Measurements from ENCODE around the gene CGB2. TPM values are rescaled to one million over a fixed set of nuclear protein-coding genes. Genes with fewer than 3 reads are reported as not detected.

The CGB2 gene
- total RNA-seq, 1 experiment from 2014 or later: 0.77 TPM

DNA sequence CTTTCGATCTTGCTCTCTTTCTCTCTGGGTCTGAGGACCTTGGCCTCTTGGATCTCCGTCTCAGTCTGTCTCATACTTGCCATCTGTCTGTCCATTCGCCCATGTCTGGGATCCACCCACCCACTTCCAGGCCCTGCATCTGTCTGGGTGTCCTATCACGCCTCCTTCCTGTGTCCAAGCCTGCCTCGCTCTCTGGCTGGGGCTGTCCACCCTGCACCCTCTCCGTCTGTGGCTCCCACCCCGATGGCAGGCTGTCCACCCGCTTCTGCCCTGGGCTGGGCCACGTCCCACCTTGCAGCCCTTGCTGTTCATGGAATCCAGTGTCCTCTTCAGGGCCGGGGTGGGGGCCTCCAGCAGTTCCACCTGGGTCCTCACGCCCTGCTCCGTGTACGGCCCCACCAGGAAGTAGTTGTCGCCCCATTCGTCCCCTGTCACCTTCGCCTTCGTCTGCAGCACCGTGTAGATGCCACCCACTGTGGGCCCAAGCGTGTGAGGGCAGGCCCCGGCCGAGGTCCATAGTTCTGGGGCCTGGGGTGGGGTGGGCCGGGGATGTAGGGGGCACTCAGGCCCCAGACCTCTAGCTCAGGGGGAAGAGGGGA is 40.6 kb upstream of the CGB2 start:
- Mint-ChIP-seq H3K36me3 (ENCODE audit: insufficient read depth in 1 of 3, low read depth in 3 of 3) (peaks cover 17 to 42% (median 41%) of the 10 kb centered on the region in 3 experiments), H3K27ac (no peak overlapping the region; a peak in 1 of 7 replicates), H3K9me3 (no peaks in the 10 kb centered on the region), H3K4me3 (peak overlapping the region; percentile 30 to 68), H3K27me3 (ENCODE audit: low read depth) (no peaks in the 10 kb centered on the region), H3K4me1 (peaks cover 30 to 35% of the 10 kb centered on the region in 2 experiments)
- Histone ChIP-seq H3K27ac (ENCODE audit: insufficient read length, low read depth, low read length) (no peak overlapping the region), H2BK5ac (ENCODE audit: insufficient read length, low read length) (no peak overlapping the region), H3K23ac (ENCODE audit: insufficient read length, low read depth, low read length) (no peak overlapping the region), H4K20me1 (ENCODE audit: control insufficient read depth, insufficient read depth, insufficient read length) (no peaks in the 10 kb centered on the region), H3K23me2 (ENCODE audit: insufficient read length, low read depth, low read length, poor library complexity, severe bottlenecking) (peaks cover 8% of the 10 kb centered on the region), H3K27me3 (ENCODE audit: insufficient read depth, low read length) (no peaks in the 10 kb centered on the region), H3K4me1 (ENCODE audit: insufficient read depth, low read length) (no peaks in the 10 kb centered on the region; the same call in 1 of the 2 replicates), H3K79me2 (ENCODE audit: insufficient read depth, low read length) (peaks cover 9% of the 10 kb centered on the region; the same call in 1 of the 2 replicates), H3K9me3 (ENCODE audit: control insufficient read depth, low read depth, low read length) (no peaks in the 10 kb centered on the region), H3T11ph (ENCODE audit: low read length) (no peak overlapping the region), H3K79me1 (ENCODE audit: insufficient read depth, low read depth, low read length, poor library complexity, severe bottlenecking) (no peaks in the 10 kb centered on the region), H4K8ac (replicated peaks; ENCODE audit: insufficient read length, low read depth, low read length) (no peak overlapping the region), H2BK120ac (ENCODE audit: low read depth, low read length, poor library complexity, severe bottlenecking) (no peak overlapping the region), H3K18ac (ENCODE audit: insufficient read length, low read depth, low read length) (no peak overlapping the region), H2BK15ac (ENCODE audit: low read depth, low read length) (no peak overlapping the region), H2AFZ (ENCODE audit: low read length) (no peak overlapping the region), H2AK5ac (ENCODE audit: insufficient read length, low read length) (no peak overlapping the region), H3K14ac (ENCODE audit: insufficient read depth, low read length) (no peak overlapping the region), H4K5ac (ENCODE audit: insufficient read length, low read depth, low read length) (no peak overlapping the region), H3K9ac (ENCODE audit: extremely low read depth, insufficient read length, low read length) (no peak overlapping the region), H2BK20ac (ENCODE audit: low read depth, low read length, poor library complexity, severe bottlenecking) (no peak overlapping the region), H3K4me2 (ENCODE audit: insufficient read depth, insufficient read length, low read length) (no peak overlapping the region), H3K56ac (ENCODE audit: insufficient read length, low read depth, low read length) (no peak overlapping the region), H4K91ac (ENCODE audit: insufficient read length, low read depth, low read length) (no peak overlapping the region), H2BK12ac (ENCODE audit: insufficient read length, low read depth, low read length) (no peak overlapping the region), H3K4ac (ENCODE audit: low read depth, low read length) (no peak overlapping the region)
- TF ChIP-seq, protein P1, sequence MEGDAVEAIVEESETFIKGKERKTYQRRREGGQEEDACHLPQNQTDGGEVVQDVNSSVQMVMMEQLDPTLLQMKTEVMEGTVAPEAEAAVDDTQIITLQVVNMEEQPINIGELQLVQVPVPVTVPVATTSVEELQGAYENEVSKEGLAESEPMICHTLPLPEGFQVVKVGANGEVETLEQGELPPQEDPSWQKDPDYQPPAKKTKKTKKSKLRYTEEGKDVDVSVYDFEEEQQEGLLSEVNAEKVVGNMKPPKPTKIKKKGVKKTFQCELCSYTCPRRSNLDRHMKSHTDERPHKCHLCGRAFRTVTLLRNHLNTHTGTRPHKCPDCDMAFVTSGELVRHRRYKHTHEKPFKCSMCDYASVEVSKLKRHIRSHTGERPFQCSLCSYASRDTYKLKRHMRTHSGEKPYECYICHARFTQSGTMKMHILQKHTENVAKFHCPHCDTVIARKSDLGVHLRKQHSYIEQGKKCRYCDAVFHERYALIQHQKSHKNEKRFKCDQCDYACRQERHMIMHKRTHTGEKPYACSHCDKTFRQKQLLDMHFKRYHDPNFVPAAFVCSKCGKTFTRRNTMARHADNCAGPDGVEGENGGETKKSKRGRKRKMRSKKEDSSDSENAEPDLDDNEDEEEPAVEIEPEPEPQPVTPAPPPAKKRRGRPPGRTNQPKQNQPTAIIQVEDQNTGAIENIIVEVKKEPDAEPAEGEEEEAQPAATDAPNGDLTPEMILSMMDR (conservative IDR thresholded peaks at IDR 0.05): no peak
- no CpG with 5 or more reads among the region's 22 CpGs for WGBS (ENCODE audit: extremely low coverage, insufficient read length, low lambda C conversion rate)
- DNase-seq: no peak

Measured in H9 (cell line).